GM23338 (cell line): ENCODE measurements around the gene KCNA4.

Source experiments
- EZH2 ChIP-seq: fragments of 200-600 bp; sonication (generic); IDR thresholded peaks from one replicate; pipeline ENCODE4 v1.8.0; 2017; ENCODE audit warnings: antibody characterized with exemption, mild to moderate bottlenecking, low read depth; ENCODE audit not compliant: unreplicated experiment
- EZH2phosphoT487 ChIP-seq: fragments of 200-600 bp; sonication (generic); IDR thresholded peaks from one replicate; pipeline ENCODE4 v1.8.1; 2018; ENCODE audit warnings: antibody characterized with exemption; ENCODE audit not compliant: unreplicated experiment
- JUNB ChIP-seq: IDR thresholded peaks from one replicate; pipeline ENCODE4 v1.6.1; 2016; ENCODE audit warnings: antibody characterized with exemption; ENCODE audit not compliant: unreplicated experiment
- NANOG ChIP-seq: IDR thresholded peaks from 2 replicates; pipeline ENCODE4 v1.6.1; 2016; ENCODE audit warnings: antibody characterized with exemption, borderline replicate concordance
- POLR2AphosphoS5 ChIP-seq: IDR thresholded peaks from 2 replicates; pipeline ENCODE4 v1.6.1; 2016; ENCODE audit warnings: antibody characterized with exemption, low read depth
- ZNF331 ChIP-seq: fragments of 250-450 bp; sonication (Bioruptor Pico); IDR thresholded peaks from 2 replicates; pipeline ENCODE4 v1.5.0; 2020; ENCODE audit warnings: low read depth, mild to moderate bottlenecking, moderate library complexity
- TF ChIP-seq, protein P1 (sequence below), 2 experiments: fragments of 200-600 bp in 1 of 2; sonication (generic) in 1 of 2; conservative IDR thresholded peaks; 2 replicates each; pipeline versions ENCODE4 v1.5.1 to v1.6.1; 2016 to 2017; ENCODE audit warnings: antibody characterized with exemption in 2 of 2, low read depth in 2 of 2, mild to moderate bottlenecking in 2 of 2, moderate library complexity in 1 of 2
- TF ChIP-seq, protein P2 (sequence below): IDR thresholded peaks from one replicate; pipeline ENCODE4 v1.6.1; 2018; ENCODE audit warnings: antibody characterized with exemption; ENCODE audit not compliant: unreplicated experiment
- TF ChIP-seq, protein P3 (sequence below): fragments of 250-450 bp; sonication (Bioruptor Pico); IDR thresholded peaks from 2 replicates; pipeline ENCODE4 v1.5.0; 2020; ENCODE audit warnings: mild to moderate bottlenecking, moderate library complexity

DNA sequence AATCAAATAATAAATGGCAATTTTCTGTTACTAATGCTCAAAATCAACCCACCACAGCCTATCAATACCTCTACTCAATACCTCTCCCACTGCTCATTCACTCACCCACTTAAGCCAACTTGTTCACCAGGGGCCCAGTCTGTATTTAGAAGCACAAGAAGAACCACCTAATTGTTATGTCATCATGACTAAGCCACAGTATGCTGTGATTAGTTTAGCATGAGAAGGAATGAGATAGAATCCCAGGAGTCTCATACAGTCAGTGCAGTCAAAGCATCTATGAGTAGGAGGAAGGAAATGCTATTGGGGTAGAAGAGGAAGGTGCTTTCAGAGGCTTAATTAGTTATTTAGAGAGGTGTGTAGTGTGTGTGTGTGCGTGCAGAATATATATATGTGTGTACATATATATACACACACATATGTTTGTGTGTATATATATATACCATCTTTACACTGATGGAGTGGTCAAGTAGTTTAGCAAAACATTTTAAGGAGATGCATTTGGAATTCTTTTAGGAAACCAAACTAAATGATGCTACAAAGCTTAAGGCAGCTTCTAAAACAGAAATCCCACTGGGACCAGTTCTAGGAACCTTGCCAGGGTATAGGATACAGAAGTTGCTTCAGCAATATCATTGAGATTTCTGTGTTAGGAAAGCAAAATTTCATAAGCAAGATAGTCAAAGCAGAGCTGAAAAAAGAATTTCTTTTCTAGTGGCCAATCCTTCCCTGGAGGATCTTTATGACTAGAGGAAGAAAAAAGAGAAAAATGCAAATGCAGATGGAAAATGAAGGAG, 27.5 kb downstream of the KCNA4 start:
- TF ChIP-seq, protein P1, sequence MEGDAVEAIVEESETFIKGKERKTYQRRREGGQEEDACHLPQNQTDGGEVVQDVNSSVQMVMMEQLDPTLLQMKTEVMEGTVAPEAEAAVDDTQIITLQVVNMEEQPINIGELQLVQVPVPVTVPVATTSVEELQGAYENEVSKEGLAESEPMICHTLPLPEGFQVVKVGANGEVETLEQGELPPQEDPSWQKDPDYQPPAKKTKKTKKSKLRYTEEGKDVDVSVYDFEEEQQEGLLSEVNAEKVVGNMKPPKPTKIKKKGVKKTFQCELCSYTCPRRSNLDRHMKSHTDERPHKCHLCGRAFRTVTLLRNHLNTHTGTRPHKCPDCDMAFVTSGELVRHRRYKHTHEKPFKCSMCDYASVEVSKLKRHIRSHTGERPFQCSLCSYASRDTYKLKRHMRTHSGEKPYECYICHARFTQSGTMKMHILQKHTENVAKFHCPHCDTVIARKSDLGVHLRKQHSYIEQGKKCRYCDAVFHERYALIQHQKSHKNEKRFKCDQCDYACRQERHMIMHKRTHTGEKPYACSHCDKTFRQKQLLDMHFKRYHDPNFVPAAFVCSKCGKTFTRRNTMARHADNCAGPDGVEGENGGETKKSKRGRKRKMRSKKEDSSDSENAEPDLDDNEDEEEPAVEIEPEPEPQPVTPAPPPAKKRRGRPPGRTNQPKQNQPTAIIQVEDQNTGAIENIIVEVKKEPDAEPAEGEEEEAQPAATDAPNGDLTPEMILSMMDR (conservative IDR thresholded peaks at IDR 0.05; ENCODE audit: low read depth in 2 of 2), result no peak
- no peak for TF ChIP-seq POLR2AphosphoS5
- TF ChIP-seq, protein P2, sequence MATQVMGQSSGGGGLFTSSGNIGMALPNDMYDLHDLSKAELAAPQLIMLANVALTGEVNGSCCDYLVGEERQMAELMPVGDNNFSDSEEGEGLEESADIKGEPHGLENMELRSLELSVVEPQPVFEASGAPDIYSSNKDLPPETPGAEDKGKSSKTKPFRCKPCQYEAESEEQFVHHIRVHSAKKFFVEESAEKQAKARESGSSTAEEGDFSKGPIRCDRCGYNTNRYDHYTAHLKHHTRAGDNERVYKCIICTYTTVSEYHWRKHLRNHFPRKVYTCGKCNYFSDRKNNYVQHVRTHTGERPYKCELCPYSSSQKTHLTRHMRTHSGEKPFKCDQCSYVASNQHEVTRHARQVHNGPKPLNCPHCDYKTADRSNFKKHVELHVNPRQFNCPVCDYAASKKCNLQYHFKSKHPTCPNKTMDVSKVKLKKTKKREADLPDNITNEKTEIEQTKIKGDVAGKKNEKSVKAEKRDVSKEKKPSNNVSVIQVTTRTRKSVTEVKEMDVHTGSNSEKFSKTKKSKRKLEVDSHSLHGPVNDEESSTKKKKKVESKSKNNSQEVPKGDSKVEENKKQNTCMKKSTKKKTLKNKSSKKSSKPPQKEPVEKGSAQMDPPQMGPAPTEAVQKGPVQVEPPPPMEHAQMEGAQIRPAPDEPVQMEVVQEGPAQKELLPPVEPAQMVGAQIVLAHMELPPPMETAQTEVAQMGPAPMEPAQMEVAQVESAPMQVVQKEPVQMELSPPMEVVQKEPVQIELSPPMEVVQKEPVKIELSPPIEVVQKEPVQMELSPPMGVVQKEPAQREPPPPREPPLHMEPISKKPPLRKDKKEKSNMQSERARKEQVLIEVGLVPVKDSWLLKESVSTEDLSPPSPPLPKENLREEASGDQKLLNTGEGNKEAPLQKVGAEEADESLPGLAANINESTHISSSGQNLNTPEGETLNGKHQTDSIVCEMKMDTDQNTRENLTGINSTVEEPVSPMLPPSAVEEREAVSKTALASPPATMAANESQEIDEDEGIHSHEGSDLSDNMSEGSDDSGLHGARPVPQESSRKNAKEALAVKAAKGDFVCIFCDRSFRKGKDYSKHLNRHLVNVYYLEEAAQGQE, result no peak
- TF ChIP-seq EZH2, result no peak
- TF ChIP-seq NANOG, result no peak
- TF ChIP-seq JUNB, result no peak
- no peak for TF ChIP-seq EZH2phosphoT487
- TF ChIP-seq ZNF331 (CRISPR knock-in tag), result no peak
- TF ChIP-seq, protein P3, sequence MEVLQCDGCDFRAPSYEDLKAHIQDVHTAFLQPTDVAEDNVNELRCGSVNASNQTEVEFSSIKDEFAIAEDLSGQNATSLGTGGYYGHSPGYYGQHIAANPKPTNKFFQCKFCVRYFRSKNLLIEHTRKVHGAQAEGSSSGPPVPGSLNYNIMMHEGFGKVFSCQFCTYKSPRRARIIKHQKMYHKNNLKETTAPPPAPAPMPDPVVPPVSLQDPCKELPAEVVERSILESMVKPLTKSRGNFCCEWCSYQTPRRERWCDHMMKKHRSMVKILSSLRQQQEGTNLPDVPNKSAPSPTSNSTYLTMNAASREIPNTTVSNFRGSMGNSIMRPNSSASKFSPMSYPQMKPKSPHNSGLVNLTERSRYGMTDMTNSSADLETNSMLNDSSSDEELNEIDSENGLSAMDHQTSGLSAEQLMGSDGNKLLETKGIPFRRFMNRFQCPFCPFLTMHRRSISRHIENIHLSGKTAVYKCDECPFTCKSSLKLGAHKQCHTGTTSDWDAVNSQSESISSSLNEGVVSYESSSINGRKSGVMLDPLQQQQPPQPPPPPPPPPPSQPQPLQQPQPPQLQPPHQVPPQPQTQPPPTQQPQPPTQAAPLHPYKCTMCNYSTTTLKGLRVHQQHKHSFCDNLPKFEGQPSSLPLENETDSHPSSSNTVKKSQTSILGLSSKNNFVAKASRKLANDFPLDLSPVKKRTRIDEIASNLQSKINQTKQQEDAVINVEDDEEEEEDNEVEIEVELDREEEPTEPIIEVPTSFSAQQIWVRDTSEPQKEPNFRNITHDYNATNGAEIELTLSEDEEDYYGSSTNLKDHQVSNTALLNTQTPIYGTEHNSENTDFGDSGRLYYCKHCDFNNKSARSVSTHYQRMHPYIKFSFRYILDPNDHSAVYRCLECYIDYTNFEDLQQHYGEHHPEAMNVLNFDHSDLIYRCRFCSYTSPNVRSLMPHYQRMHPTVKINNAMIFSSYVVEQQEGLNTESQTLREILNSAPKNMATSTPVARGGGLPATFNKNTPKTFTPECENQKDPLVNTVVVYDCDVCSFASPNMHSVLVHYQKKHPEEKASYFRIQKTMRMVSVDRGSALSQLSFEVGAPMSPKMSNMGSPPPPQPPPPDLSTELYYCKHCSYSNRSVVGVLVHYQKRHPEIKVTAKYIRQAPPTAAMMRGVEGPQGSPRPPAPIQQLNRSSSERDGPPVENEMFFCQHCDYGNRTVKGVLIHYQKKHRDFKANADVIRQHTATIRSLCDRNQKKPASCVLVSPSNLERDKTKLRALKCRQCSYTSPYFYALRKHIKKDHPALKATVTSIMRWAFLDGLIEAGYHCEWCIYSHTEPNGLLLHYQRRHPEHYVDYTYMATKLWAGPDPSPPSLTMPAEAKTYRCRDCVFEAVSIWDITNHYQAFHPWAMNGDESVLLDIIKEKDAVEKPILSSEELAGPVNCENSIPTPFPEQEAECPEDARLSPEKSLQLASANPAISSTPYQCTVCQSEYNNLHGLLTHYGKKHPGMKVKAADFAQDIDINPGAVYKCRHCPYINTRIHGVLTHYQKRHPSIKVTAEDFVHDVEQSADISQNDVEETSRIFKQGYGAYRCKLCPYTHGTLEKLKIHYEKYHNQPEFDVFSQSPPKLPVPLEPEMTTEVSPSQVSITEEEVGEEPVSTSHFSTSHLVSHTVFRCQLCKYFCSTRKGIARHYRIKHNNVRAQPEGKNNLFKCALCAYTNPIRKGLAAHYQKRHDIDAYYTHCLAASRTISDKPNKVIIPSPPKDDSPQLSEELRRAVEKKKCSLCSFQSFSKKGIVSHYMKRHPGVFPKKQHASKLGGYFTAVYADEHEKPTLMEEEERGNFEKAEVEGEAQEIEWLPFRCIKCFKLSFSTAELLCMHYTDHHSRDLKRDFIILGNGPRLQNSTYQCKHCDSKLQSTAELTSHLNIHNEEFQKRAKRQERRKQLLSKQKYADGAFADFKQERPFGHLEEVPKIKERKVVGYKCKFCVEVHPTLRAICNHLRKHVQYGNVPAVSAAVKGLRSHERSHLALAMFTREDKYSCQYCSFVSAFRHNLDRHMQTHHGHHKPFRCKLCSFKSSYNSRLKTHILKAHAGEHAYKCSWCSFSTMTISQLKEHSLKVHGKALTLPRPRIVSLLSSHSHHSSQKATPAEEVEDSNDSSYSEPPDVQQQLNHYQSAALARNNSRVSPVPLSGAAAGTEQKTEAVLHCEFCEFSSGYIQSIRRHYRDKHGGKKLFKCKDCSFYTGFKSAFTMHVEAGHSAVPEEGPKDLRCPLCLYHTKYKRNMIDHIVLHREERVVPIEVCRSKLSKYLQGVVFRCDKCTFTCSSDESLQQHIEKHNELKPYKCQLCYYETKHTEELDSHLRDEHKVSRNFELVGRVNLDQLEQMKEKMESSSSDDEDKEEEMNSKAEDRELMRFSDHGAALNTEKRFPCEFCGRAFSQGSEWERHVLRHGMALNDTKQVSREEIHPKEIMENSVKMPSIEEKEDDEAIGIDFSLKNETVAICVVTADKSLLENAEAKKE (CRISPR knock-in tag), result no peak
